HCT116 (cell line): ENCODE results near the gene PANX3. TPM values are rescaled to one million over a fixed set of nuclear protein-coding genes. Genes with fewer than 3 reads are reported as not detected.

Experiments used
- ATAC-seq: fragments of 200-7000 bp; cut with Tn5 transposase; 2 replicates; pipeline ENCODE4 v1.9.1; 2020; ENCODE audit warnings: mild to moderate bottlenecking, moderate library complexity
- BruUV-seq: library from RNA; stranded (reverse); fragments of 400-500 nt; replicated peaks from 2 replicates; lab custom pipeline; 2021; lab: Mats Ljungman, UMichigan
- CTCF ChIA-PET: fragments of 300-600 bp; sonication (Branson Sonifier 250); formaldehyde crosslinking; loops from one replicate; lab custom pipeline; 2021; ENCODE audit warnings: antibody characterized with exemption; lab: Charles Lee
- POLR2A ChIA-PET: fragments of 300-600, 350-600 bp; sonication (Branson Sonifier 250); formaldehyde crosslinking; loops from one replicate; lab custom pipeline; 2021; ENCODE audit warnings: antibody characterized with exemption; lab: Charles Lee
- RAD21 ChIA-PET, 2 experiments: fragments of 300-600 bp; sonication (Branson Sonifier 250); formaldehyde crosslinking; loops; one replicate each; lab custom pipeline; 2023; ENCODE audit warnings: low total read pairs in 2 of 2; ENCODE audit not compliant: uncharacterized antibody in 2 of 2, unreplicated experiment in 2 of 2, low non-redundant PET in 1 of 2; lab: Charles Lee
- DNase-seq: peaks from one replicate; pipeline ENCODE4 v3.0.0-alpha.2; 2010; ENCODE audit warnings: low read depth, low spot score
- H2AFZ ChIP-seq: fragments of 200-600 bp; shearing (Covaris generic), sonication (generic); 2 replicates; pipeline ENCODE4 v1.6.1; 2017; ENCODE audit warnings: low read depth, mixed run types, mixed read lengths, antibody characterized with exemption, low read length; ENCODE audit not compliant: poor library complexity, severe bottlenecking
- H3K27ac ChIP-seq: 2 replicates; pipeline ENCODE4 v1.5.1; 2012; ENCODE audit warnings: low read depth, low read length
- H3K27me3 ChIP-seq: fragments of 200-600 bp; sonication (generic); 2 replicates; pipeline ENCODE4 v1.6.1; 2016; ENCODE audit warnings: mixed run types, low read length, mixed read lengths; ENCODE audit not compliant: insufficient read depth
- H3K36me3 ChIP-seq, 2 experiments: fragments of 200-500 bp in 1 of 2; fragments of 200-600 bp in 1 of 2; sonication (Bioruptor generic) in 1 of 2; sonication (generic) in 1 of 2; 2 replicates each; pipeline versions ENCODE4 v1.5.1 to v1.6.1; 2014 to 2016; ENCODE audit warnings: low read length in 2 of 2, inconsistent platforms in 1 of 2, mixed read lengths in 1 of 2, mixed run types in 1 of 2; ENCODE audit not compliant: insufficient read depth in 2 of 2, control insufficient read depth in 1 of 2
- H3K4me1 ChIP-seq, 2 experiments: fragments of 200-600 bp in 1 of 2; sonication (generic) in 1 of 2; 2 replicates each; pipeline versions ENCODE4 v1.5.1 to v1.6.1; 2012 to 2017; ENCODE audit warnings: low read length in 2 of 2, inconsistent platforms in 1 of 2, mild to moderate bottlenecking in 1 of 2, mixed read lengths in 1 of 2, mixed run types in 1 of 2, moderate library complexity in 1 of 2; ENCODE audit not compliant: insufficient read depth in 2 of 2, control insufficient read depth in 1 of 2
- H3K4me2 ChIP-seq: fragments of 200-600 bp; sonication (generic); 2 replicates; pipeline ENCODE4 v1.6.1; 2017; ENCODE audit warnings: mixed run types, low read length, mixed read lengths
- H3K4me3 ChIP-seq, 2 experiments: fragments of 200-600 bp in 1 of 2; sonication (generic) in 1 of 2; replicated peaks in 1 of 2; 2 replicates each; pipeline ENCODE4 v1.5.1; 2011 to 2016; ENCODE audit warnings: low read length in 2 of 2, control low read depth in 1 of 2, low read depth in 1 of 2, mild to moderate bottlenecking in 1 of 2, mixed read lengths in 1 of 2, mixed run types in 1 of 2
- H3K79me2 ChIP-seq: fragments of 200-600 bp; sonication (generic); 2 replicates; pipeline ENCODE4 v1.6.1; 2017; ENCODE audit warnings: mild to moderate bottlenecking, mixed run types, low read length, moderate library complexity, mixed read lengths; ENCODE audit not compliant: insufficient read depth
- H3K9ac ChIP-seq: fragments of 200-600 bp; sonication (generic); 2 replicates; pipeline ENCODE4 v1.6.1; 2016; ENCODE audit warnings: low read length, mixed read lengths
- H3K9me2 ChIP-seq: fragments of 200-600 bp; sonication (generic), shearing (Covaris generic); 2 replicates; pipeline ENCODE4 v1.6.1; 2017; ENCODE audit warnings: mixed run types, mild to moderate bottlenecking, moderate library complexity; ENCODE audit not compliant: insufficient read depth
- H3K9me3 ChIP-seq, 2 experiments: fragments of 200-500 bp in 1 of 2; fragments of 200-600 bp in 1 of 2; sonication (Bioruptor generic) in 1 of 2; sonication (generic) in 1 of 2; 2 replicates each; pipeline ENCODE4 v1.6.1; 2014 to 2017; ENCODE audit warnings: low read length in 2 of 2, mixed read lengths in 2 of 2, inconsistent platforms in 1 of 2, low read depth in 1 of 2, mild to moderate bottlenecking in 1 of 2, mixed run types in 1 of 2, moderate library complexity in 1 of 2; ENCODE audit not compliant: control insufficient read depth in 1 of 2, insufficient read depth in 1 of 2
- H4K20me1 ChIP-seq: fragments of 200-600 bp; sonication (generic), shearing (Covaris generic); 2 replicates; pipeline ENCODE4 v1.6.1; 2017; ENCODE audit warnings: mixed run types, mild to moderate bottlenecking, moderate library complexity; ENCODE audit not compliant: insufficient read depth
- ATF3 ChIP-seq: IDR thresholded peaks from 2 replicates; pipeline ENCODE4 v1.6.1; 2012
- CTCF ChIP-seq, 3 experiments: fragments of 200-600 bp in 1 of 3; sonication (generic) in 1 of 3; IDR thresholded peaks in 2 of 3; conservative IDR thresholded peaks in 1 of 3; 2 replicates each; pipeline ENCODE4 v1.5.1; 2012 to 2017; ENCODE audit warnings: low read depth in 2 of 3, low read length in 2 of 3, antibody characterized with exemption in 1 of 3, borderline replicate concordance in 1 of 3, control low read depth in 1 of 3, mild to moderate bottlenecking in 1 of 3, mixed read lengths in 1 of 3, mixed run types in 1 of 3, moderate library complexity in 1 of 3; ENCODE audit not compliant: insufficient read depth in 1 of 3
- EZH2phosphoT487 ChIP-seq: fragments of 200-600 bp; IDR thresholded peaks from 2 replicates; pipeline ENCODE4 v1.6.1; 2018; ENCODE audit warnings: antibody characterized with exemption, borderline replicate concordance
- FOSL1 ChIP-seq: IDR thresholded peaks from 2 replicates; pipeline ENCODE4 v1.6.1; 2012; ENCODE audit warnings: low read depth
- JUND ChIP-seq: IDR thresholded peaks from 2 replicates; pipeline ENCODE4 v1.6.1; 2012
- POLR2A ChIP-seq: IDR thresholded peaks from 2 replicates; pipeline ENCODE4 v1.7.0; 2011; ENCODE audit warnings: borderline replicate concordance; ENCODE audit not compliant: insufficient read depth, insufficient read length; ENCODE audit errors: extremely low read depth
- POLR2AphosphoS5 ChIP-seq: IDR thresholded peaks from 2 replicates; pipeline ENCODE4 v1.6.1; 2011; ENCODE audit warnings: mild to moderate bottlenecking, low read depth, low read length, moderate library complexity
- REST ChIP-seq: IDR thresholded peaks from 2 replicates; pipeline ENCODE4 v1.6.1; 2012; ENCODE audit warnings: low read depth
- SP1 ChIP-seq: IDR thresholded peaks from 2 replicates; pipeline ENCODE4 v1.6.1; 2012; ENCODE audit warnings: low read depth
- TCF7L2 ChIP-seq: IDR thresholded peaks from 2 replicates; pipeline ENCODE4 v1.7.0; 2011; ENCODE audit warnings: borderline replicate concordance, inconsistent platforms; ENCODE audit not compliant: insufficient read depth, insufficient read length; ENCODE audit errors: extremely low read depth
- ZBTB33 ChIP-seq: IDR thresholded peaks from 2 replicates; pipeline ENCODE4 v1.6.1; 2011; ENCODE audit warnings: mild to moderate bottlenecking, low read length, moderate library complexity; ENCODE audit not compliant: insufficient replicate concordance; ENCODE audit errors: extremely low read depth
- intact Hi-C: fragments of 100-400 bp; cut with micrococcal nuclease; formaldehyde crosslinking; loops from 2 replicates; pipeline ENCODE4 v1.10.0; 2022
- total RNA-seq: library from RNA; stranded (reverse); gene quantifications from one replicate; pipeline ENCODE4 v1.2.1, GENCODE V29; 2021; ENCODE audit not compliant: unreplicated experiment

The PANX3 gene
- total RNA-seq, 1 experiment from 2014 or later = not detected

- ATAC-seq (no peak), DNase-seq (no peak)
- CTCF ChIA-PET = no interaction called here
- Histone ChIP-seq H3K4me3 (peak overlapping the region; percentile 83 to 90), H3K27ac (no peak overlapping the region), H3K36me3 (peaks cover 6 to 22% of the 10 kb centered on the region in 2 experiments; a peak in 3 of 4 replicates), H3K4me1 (peaks cover 8 to 12% of the 10 kb centered on the region in 2 experiments; a peak in 3 of 4 replicates), H3K27me3 (peaks cover 9% of the 10 kb centered on the region; the same call in 1 of the 2 replicates), H3K4me2 (peak overlapping the region; percentile 77), H3K9me2 (no peaks in the 10 kb centered on the region), H3K9ac (peak overlapping the region; percentile 91)
- intact Hi-C loops = no loop called here
- RAD21 ChIA-PET = no interaction called here
- BruUV-seq = no TSS peak
- POLR2A ChIA-PET = no interaction called here
- TF ChIP-seq POLR2AphosphoS5 (no peak), FOSL1 (no peak), TCF7L2 (no peak), CTCF (IDR thresholded peaks at IDR 0.05 in 2 of 3, conservative IDR thresholded peaks at IDR 0.05 in 1 of 3; ENCODE audit: borderline replicate concordance in 1 of 3, insufficient read depth in 1 of 3, low read depth in 2 of 3, low read length in 2 of 3) (no peak), ATF3 (no peak), ZBTB33 (no peak), JUND (no peak), POLR2A (no peak), REST (no peak), EZH2phosphoT487 (no peak), SP1 (no peak)
- TF ChIP-seq, all 23 proteins: peak for 0
- peaks cover 45% of the 10 kb centered on the region for H3K79me2 ChIP-seq
- no peaks in the 10 kb centered on the region for H3K9me3 ChIP-seq
- no peak overlapping the region for H2AFZ ChIP-seq
- H4K20me1 ChIP-seq = no peaks in the 10 kb centered on the region
Measured at GRCh38 chr11:124623861-124624525, 12.8 kb downstream of the PANX3 start.
